ENCODE measurements around the gene CDH13.

CDH13 gene

DNA sequence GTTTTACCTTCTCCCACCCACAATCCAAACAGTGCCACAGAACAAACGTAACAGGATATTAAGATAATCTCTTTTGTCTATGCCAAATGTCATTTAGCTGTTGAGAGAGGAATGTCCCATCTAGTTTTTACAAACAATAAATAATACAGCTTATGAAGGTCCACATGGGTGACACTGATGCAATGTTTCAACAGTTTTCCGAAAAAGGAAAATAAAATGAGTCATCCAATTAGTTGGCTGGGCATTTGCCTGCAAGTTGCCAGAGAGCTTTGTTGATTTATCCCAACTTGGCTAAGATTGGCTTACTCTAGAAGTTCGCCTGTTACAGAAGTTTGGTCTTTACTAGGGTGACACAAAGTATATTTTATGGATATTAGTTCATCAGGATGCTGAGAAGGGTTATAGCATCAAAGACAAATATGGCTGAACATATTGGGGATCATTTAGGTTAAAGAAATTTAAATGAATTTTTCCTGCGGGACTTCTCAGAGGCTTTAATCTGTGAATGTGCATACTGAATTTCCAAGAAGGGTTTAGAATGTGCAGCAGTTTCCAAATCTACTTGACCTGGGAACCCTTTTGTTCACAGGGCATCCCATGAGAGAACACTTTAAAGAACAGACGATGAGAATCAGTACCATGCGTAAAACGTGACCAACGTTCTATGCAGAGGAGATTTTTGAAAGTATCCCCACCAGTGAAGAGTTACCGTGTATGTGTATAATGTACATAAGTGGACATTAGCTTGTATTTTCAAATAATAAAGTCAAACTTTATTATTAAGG, 73.1 kb downstream of the CDH13 start:
- DNase-seq, result peak; percentile 39

DNA sequence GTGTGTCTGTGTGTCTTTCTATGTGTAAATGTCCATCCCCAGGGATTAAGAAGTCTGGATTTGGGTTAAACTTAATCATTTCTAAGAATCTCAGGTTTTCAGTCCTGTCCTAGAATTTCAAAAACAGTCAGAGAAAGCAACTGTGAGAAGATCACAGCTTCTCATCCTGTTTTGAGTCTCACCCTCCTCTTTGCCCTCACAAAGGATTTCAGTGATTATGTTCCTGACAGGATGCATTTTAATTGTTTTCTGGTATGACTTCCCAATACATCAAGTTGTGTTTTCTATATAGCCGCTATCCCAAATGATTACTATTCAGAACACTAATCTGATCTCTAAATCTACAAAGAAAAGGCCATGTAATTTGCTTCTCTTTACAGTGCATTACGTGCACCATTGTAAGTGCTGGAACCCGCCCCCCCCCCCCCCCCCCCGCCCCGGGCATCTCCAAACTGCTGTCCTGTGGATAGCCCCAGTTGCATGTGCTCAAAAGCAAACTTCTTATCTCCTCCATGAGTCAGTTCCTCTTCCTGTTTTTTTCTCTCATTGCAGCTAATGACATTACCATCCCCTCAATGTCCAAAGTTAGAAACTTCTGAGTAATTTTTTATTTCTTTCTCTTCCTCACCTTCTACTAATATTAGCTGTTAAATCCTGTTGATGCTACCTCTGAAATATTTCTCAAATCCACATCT, 73.9 kb downstream of the CDH13 start:
- DNase-seq, result peak; percentile 85

DNA sequence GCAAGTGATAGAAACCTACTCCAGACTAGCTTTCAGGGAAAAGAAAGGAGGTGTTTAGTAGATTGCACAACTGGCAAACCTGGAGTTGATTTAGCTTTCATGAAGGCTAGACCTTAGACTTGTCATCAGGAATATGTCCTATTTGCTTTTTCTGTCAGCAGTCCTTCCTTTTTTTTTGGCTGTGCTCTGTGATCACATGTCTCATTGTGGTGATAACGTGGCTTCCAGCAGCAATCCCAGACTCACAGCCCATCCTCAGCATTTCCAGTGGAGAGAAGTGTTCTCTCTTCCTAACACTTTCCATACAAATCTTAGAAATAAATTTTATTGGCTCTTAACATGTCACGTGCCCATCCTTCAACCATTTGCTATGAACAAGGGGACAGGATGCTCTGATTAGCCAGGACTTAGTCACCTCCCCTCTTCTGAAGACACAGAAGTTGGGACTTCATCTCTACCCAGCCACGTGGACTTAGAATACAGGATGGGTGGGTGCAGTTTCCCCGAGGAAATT, 74.7 kb downstream of the CDH13 start:
- peak; percentile 10 for DNase-seq

DNA sequence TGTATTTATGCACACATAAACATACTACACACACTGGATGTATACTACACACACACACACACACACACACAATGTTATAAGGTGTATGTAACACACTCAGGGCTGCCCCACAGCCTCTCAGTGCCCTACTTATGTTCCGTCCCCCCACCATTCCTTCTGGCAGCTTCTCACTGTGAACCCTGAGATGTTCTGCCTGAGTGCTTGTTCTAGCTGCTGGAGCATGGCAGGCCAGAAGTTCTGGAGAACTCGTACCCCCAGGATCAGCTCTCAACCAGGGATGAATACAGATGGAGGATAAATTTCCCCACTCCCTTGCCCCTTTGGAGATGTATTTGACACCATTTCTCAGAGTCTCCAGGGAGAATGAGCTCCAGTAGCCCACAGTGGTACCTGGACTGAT, 76.4 kb downstream of the CDH13 start:
- no peak for DNase-seq

DNA sequence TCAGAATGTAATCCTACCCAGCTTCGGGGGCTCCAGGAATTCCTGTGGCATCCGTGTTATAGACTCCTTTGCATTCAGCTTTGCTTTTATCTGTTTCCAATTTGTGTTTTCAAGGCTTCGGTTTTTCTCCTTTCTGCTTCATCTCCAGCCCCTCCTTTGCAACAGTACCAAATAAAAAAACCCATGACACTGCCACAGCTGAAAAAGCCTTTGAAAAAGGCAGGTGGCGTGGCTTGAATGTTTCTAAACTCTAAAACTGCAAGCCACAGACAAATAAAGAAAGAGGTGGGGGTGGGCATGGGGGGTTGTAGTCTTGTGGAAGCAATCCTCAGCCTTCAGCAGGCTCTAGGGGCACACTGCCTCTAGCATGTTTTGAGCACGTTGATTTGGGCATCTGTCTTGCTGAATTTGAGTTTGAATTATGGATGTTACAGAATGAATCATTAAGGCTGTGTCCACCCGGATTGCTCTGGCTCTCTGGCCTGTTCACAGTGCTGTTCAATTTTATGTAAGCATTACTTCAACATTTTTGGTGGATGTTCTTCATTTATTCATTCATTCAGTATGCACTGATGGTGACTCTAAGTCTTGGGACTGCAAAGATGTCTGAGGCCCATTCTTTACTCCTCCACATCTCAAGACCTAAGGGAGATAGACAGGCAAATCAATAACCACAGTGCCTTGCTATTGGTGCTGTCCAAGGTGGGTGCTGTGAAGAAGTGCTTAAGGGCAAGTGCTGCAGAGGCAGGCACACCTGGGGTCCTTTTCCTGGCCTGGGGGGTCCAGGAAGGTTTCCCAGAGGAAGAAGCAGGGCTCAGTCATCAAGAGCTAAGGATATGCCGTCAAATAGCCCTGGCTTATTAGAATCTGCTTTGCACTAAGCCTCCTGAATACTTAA, 77.4 kb downstream of the CDH13 start:
- no peak for DNase-seq

DNA sequence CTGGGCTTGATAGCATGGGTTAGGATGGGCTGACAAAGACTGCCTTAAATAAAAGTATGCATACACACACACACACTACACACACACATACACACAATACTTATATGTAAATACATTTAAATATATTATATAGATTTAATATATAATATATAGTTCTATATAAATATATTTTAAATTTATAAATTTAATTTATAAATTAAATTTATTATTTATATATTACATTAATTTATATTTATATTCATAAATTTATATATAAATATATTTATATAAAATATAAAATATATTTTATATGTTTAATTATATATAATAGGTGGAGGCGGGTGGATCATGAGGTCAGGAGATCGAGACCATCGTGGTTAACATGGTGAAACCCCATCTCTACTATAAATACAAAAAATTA, 83.2 kb downstream of the CDH13 start:
- no peak for DNase-seq

DNA sequence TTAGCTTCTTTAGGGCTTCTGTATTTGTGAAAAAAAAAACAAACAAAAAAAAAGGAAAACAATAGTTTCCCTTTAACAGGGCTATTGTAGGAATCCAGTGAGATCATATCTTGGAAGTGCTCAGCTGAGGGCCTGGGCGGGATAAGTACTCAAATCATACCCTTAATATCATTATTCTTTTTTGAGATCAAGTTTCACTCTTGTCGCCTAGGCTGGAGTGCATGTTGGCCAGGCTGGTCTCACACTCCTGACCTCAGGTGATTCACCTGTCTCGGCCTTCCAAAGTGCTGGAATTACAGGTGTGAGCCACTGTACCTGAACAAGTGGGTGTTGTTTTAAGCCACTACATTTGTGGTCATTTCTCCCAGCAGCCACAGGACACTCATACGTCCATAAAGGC, 87.0 kb downstream of the CDH13 start:
- no peak for DNase-seq

DNA sequence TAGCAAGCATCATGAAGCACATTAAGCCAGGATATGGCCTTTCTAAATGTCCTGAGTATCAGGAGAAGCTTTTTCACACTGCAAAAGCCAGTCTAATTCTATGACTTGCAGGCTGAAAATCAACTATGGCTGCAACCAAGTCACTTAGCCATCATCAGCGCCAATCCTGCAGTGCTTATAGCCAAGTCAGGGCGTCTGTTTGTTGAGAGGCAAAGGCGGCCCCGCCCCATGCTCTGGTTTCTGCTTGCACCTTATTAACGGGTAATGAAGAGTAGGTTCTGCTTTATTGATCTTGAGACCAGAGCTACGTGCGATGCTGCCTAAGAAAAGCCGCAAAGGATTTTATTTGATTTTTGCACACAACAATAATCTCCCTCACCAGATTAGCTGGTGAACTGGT, 88.4 kb downstream of the CDH13 start:
- no peak for DNase-seq

DNA sequence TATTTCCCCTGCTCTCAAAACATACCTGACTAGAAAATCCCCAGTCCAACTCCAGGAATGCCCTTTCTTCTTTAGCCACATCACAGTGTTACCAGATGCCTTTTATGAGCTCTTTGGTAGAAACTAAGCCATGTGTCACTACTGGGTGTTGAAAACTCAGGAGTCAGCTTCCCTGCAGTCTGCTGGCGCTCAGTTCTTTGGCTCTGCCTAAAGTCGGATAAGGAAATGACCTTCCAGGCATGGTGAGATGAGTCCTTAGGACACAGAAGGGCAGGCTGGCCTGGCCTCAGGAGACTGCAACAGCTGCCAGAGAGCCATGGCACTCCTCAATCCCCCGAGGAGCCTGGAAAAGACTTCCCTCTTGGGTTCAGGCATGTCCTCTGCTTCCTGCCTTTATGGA, 89.1 kb downstream of the CDH13 start:
- no peak for DNase-seq

DNA sequence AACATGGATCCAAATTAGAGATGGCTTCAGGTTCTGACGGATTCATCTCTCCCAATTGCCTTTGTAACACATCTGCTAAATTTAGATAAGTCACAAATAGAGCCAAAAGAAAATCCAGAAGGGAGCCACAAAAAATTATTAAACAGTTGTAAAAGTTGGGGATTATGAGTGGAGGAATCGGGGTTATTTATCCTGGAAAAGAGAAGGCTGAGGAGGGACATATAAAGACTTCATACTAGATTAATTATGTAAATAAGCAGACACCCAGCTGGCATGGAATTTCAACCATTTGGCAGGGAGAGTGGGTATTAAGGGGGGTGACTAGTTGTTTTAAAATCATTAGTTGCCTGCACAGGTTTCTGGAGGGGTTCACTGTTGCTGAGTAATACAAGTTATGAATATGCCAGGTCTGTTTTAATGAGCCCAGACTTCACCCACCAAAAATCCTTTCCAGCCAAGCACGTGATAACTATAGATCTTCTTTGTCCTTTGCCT, 89.6 kb downstream of the CDH13 start:
- DNase-seq, result no peak

DNA sequence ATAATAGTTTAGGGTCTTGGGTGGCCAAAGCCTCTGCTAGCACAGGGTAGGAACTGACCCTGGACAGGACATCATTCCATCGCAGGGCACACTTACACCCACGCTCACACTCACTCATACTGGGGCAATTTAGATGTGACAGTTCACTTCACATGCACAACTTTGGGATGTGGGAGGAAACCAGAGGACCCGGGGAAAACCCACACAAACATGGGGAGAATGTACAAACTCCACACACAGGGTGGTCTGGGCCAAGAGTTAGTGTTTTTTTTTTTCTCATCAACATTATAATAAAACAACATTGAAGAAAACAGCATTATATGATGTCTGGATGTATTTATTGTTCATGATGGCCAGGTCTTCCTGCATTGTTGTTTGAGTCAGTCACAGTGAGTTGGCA, 93.6 kb downstream of the CDH13 start:
- no peak for DNase-seq

DNA sequence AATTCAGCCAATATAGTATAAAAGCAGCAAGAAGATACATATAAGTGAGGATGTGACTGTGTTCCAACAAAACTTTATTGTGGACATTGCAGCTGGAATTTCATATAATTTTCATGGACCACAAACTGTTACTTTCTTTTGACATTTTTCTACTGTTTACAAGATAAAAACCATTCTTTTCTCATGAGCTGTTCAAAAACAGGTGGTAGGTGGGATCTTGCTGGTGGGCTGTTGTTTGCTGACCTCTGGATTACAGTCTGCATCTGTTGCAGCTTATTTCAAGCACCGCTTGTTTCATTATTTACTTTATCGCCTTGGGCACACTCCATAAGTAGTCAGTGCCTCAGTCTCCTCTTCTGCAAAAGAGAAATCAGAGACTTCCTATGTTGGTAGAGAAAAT, 99.5 kb downstream of the CDH13 start:
- no peak for DNase-seq

DNA sequence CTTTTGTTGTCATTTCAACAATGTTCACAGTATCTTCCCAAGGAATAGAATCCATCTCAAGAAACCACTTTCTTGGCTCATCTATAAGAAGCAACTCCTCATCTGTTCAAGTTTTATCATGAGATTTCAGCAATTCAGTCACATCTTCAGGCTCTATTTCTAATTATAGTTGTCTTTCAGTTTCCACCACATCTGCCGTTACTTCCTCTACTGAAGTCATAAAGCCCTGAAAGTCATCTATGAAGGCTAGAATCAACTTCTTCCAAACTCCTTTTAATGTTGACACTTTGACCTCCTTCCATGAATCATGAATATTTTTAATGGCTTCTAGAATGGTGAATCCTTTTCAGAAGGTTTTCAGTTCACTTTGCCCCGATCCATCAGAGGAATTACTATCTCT, 102.1 kb downstream of the CDH13 start:
- peak; percentile 95 for DNase-seq

DNA sequence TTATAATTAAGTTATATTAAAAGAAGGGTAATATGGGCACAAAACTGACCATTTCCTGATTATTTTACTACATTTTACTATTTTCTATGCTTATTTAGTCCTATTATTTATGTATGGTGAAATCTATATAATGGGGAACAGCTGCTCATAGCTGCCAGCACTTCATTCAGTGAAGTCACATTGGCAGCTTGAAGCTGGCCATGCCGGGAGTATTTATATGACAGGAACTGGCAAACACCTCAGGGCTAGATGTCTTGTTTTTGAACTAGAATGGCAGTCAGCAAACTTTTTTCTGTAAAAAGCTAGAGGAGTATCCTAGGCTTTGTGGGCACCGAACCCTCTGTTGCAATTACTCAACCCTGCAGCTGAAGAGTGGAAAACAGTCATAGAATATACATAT, 104.1 kb downstream of the CDH13 start:
- DNase-seq, result peak; percentile 3

DNA sequence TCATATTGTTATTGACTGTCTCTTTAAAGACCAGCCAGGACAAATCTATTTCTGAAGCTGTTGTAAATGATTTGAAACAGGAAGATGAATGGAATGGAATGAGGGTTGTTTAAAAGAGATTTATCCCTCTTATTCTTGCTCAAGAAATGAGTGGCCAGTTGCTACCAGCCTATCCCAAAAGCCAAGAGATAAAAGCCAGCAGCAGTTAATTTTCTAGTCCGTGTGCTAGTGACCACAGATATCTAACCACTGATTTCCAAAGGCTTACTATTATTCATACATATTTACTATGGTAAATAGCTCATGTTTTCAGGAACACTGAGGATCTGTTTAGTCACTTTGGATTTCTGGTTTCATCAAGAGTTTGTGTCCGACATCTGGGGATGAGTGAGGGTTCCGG, 105.7 kb downstream of the CDH13 start:
- no peak for DNase-seq

DNA sequence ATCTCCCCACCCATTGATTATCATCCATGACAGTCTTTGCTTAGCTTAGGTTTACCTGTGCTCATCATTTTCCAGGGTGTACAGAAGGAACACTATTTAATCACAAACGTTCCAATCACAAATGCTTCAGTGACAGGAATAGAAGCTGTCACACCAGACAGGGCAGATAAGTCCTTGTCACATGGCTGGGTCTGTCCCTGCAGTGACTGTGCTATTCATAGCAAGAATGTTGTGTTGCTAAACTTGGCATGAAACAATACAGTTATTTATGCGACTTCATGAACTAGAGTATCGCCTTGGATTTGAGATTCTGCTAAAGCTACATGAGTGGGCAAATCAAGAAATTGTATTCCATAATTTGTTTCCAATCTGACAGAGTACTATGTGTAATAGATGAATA, 108.4 kb downstream of the CDH13 start:
- peak; percentile 28 for DNase-seq

DNA sequence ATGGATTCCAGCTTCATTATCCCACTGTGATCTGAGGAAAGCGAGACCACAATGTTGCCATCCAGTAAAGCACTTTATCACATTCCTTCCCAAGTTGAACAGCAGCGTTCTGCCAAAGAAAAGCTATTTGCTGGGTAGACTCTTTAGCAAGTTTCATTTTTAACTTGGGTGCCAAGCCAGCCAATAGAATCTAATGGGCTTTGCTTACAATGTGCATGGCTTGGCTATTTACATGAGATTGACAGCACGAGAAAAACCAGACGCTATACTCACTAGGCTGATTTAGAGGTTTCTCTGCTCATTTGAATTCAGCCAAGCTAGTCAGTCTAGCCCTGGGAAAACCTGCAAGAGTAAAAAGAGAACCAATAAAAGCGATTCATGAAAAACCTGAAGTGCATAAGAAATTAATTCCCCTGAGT, 108.9 kb downstream of the CDH13 start:
- no peak for DNase-seq

DNA sequence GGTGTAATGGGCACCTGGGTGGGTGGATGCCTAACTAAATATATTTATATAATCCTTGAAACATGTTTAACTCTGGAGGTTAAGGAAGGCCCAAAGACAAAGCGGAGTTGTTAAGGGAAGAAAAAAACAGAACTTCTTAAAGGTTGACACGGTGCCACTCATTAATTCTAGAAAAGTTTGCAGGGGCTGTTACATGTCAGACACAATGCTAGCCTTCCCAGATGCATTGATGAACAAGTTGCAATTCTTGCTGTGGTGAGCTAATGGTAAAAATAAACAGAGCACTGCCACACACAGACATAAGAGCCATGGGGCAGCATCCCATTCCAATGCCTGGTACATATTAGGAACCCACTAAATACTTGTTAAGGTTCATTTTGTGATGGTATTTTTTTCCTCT, 109.5 kb downstream of the CDH13 start:
- no peak for DNase-seq

DNA sequence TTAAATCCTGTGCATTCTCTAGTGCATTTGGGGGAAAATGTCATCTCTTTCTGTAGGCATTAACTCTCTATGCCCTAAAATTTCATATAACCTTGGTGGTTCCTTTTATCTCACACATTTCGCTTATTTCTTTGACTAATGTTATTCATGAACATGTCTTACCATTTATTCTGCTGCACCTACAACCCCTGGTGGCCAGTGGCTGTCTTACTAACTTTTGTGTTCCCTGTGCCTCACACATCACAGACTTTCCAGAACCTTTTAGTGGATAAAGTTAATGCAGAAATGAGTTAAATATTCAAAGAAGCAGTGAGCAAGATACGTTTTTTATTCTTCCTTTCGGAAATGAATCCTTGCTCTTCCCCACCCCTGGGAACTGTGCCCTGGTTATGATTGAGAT, 111.9 kb downstream of the CDH13 start:
- no peak for DNase-seq

DNA sequence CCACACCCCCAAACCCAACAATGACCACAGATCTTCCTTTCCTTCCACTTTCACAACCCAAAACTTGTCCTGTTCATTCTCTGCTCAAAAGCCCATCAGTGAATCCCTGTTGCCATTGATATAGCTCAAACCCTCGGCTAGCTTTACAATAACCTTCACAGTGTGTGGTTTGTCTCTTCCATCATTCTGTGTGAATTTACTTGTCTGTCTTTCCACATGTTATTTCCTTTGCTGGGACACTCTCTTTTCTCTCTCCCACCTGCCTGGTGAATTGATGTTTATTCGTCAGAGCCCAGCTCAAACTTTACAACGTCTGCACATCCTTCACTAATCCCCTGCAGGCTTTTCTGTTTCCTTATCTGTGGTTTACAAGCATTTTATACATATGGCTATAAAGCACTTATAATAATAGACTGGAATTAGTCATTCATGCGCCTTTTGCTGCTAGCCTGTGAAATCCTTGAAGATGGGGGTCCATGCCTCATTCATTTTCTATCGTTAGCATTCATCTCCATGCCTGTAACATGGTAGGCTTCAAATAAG, 114.4 kb downstream of the CDH13 start:
- DNase-seq, result no peak

DNA sequence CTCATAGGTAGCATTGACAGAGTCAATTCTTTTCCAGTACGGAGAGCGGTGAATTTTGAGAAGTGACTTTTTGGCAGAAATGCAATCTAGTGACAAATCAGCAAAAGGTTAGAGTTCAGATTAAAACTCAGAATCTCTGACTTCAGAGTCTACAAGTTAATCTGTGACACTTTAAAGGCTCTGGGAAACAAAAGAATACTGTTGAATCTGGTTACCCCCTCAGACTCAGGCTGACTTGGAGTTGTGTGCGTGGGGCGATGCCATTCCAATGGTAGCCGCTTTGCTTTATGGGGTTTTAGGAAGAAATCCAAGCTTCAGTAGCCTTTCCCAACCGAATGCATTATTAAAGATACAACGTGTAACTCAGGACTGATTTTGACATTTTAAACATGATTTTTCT, 118.2 kb downstream of the CDH13 start:
- DNase-seq, result no peak

DNA sequence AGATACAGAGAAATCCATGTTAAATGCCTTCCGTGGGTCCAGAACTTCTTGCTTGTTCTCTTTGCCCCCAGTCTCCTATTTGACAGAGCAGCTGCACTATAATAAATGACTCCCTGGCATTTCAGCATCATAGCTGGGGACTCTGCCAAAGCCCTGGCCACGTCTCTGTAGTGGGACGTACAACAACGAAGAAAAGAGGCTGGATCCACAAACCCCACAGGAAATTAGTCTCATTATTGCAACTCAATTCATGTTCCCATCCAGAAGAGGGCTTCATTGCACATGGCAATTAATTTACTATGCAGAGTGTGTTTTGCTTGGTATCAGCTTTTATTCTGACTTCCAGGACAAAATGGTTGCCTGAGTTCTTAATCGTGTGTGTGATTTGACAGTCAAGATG, 121.3 kb downstream of the CDH13 start:
- no peak for DNase-seq

DNA sequence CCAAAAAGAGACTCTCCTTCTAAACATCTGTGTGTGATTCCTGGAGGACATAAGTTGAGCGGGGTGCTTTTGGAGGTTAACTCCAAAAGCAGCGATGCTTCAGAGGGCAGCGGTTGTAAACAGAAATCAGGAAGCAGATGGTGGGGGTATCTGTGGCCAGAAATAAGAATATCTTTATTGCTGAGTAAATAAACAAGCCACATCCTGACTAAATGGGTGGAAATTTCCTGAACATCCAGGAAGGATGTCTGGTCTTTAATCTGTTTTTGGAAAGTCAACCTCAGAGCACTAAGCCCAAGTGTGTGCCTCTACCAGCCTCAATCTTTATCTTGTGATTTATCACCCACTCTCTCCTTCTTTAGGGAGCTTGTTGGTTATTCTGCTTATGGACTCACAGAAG, 123.3 kb downstream of the CDH13 start:
- DNase-seq, result no peak

Data from MV-4-11 (cell line).